Effector memory CD8-positive, alpha-beta T cell (primary cell): ENCODE measurements around the gene PPM1L.

Source experiments
- ATAC-seq: fragments of 150-1000 bp; cut with Tn5 transposase; replicated peaks from 2 replicates; pipeline ENCODE4 v1.10.0; 2021; ENCODE audit warnings: mild to moderate bottlenecking, moderate library complexity
- DNase-seq, 3 experiments: peaks; one replicate each; pipeline ENCODE4 v3.0.0; 2021
- H3K27ac Mint-ChIP-seq, 2 donors: one replicate each; pipeline ENCODE4 v1.8.0; 2022; ENCODE audit warnings: mild to moderate bottlenecking in 2 of 2, mixed read lengths in 2 of 2, moderate library complexity in 2 of 2
- H3K27me3 Mint-ChIP-seq, 2 donors: one replicate each; pipeline ENCODE4 v1.8.0; 2022; ENCODE audit warnings: mixed read lengths in 2 of 2
- H3K36me3 Mint-ChIP-seq: one replicate; pipeline ENCODE4 v1.8.0; 2022; ENCODE audit warnings: mild to moderate bottlenecking, moderate library complexity, mixed read lengths; ENCODE audit not compliant: insufficient read depth
- H3K4me1 Mint-ChIP-seq, 2 donors: one replicate each; pipeline ENCODE4 v1.8.0; 2022; ENCODE audit warnings: low read depth in 2 of 2, mixed read lengths in 2 of 2
- H3K4me3 Mint-ChIP-seq, 2 donors: one replicate each; pipeline ENCODE4 v1.8.0; 2022; ENCODE audit warnings: mild to moderate bottlenecking in 2 of 2, mixed read lengths in 2 of 2, moderate library complexity in 2 of 2
- H3K9me3 Mint-ChIP-seq, 2 donors: one replicate each; pipeline ENCODE4 v1.8.0; 2022; ENCODE audit warnings: mixed read lengths in 2 of 2

PPM1L gene

GRCh38 chr3:160857476-160858119 is 101.6 kb downstream of the PPM1L start:
- H3K4me1 Mint-ChIP-seq: peaks cover 0 to 2% of the 10 kb centered on the region in 2 donors
- no peak overlapping the region for H3K27ac Mint-ChIP-seq
- no peak overlapping the region for H3K4me3 Mint-ChIP-seq
- ATAC-seq (no peak), DNase-seq (no peak)
- H3K27me3 Mint-ChIP-seq: no peaks in the 10 kb centered on the region
- H3K9me3 Mint-ChIP-seq: peaks cover 1 to 7% of the 10 kb centered on the region in 2 donors
- H3K36me3 Mint-ChIP-seq: no peaks in the 10 kb centered on the region

GRCh38 chr3:160860346-160860745 is 104.3 kb downstream of the PPM1L start:
- H3K27me3 Mint-ChIP-seq: no peaks in the 10 kb centered on the region
- no peak overlapping the region for H3K27ac Mint-ChIP-seq
- ATAC-seq: no peak
- H3K9me3 Mint-ChIP-seq: no peaks in the 10 kb centered on the region
- H3K4me3 Mint-ChIP-seq: no peak overlapping the region
- no peaks in the 10 kb centered on the region for H3K36me3 Mint-ChIP-seq
- no peak for DNase-seq
- H3K4me1 Mint-ChIP-seq: peaks cover 0 to 2% of the 10 kb centered on the region in 2 donors

- Mint-ChIP-seq H3K9me3 (no peaks in the 10 kb centered on the region), H3K36me3 (peaks cover 3% of the 10 kb centered on the region), H3K4me3 (no peak overlapping the region), H3K4me1 (peaks cover 0 to 2% of the 10 kb centered on the region in 2 donors), H3K27me3 (peaks cover 0 to 10% of the 10 kb centered on the region in 2 donors), H3K27ac (no peak overlapping the region)
- DNase-seq: no peak
- ATAC-seq: no peak
Observed at GRCh38 chr3:160869825-160870224, 113.8 kb downstream of the PPM1L start.

- H3K27ac Mint-ChIP-seq: no peak overlapping the region
- peaks cover 3% of the 10 kb centered on the region for H3K36me3 Mint-ChIP-seq
- peaks cover 0 to 10% of the 10 kb centered on the region in 2 donors for H3K27me3 Mint-ChIP-seq
- H3K4me3 Mint-ChIP-seq: no peak overlapping the region
- H3K4me1 Mint-ChIP-seq: peaks cover 0 to 2% of the 10 kb centered on the region in 2 donors
- no peak for ATAC-seq
- no peak for DNase-seq
- no peaks in the 10 kb centered on the region for H3K9me3 Mint-ChIP-seq
Observed at GRCh38 chr3:160870327-160870726, 114.3 kb downstream of the PPM1L start.

- Mint-ChIP-seq H3K9me3 (no peaks in the 10 kb centered on the region), H3K36me3 (peaks cover 3% of the 10 kb centered on the region), H3K4me1 (peaks cover 0 to 2% of the 10 kb centered on the region in 2 donors), H3K27me3 (peaks cover 0 to 4% of the 10 kb centered on the region in 2 donors), H3K27ac (no peak overlapping the region), H3K4me3 (no peak overlapping the region)
- DNase-seq (no peak), ATAC-seq (no peak)
Observed at GRCh38 chr3:160874736-160875135, 118.7 kb downstream of the PPM1L start.

- no peak for ATAC-seq
- peaks cover 3% of the 10 kb centered on the region for H3K36me3 Mint-ChIP-seq
- DNase-seq: no peak
Observed at GRCh38 chr3:160876643-160877042, 120.6 kb downstream of the PPM1L start.

GRCh38 chr3:160879859-160880258 is 123.8 kb downstream of the PPM1L start:
- Mint-ChIP-seq H3K9me3 (no peaks in the 10 kb centered on the region), H3K36me3 (no peaks in the 10 kb centered on the region), H3K4me3 (no peak overlapping the region), H3K27me3 (peaks cover 0 to 6% of the 10 kb centered on the region in 2 donors), H3K4me1 (peaks cover 0 to 3% of the 10 kb centered on the region in 2 donors), H3K27ac (no peak overlapping the region)
- no peak for ATAC-seq
- DNase-seq: no peak

More at GRCh38 chr3:160876643-160877042, 120.6 kb downstream of the PPM1L start:
- no peaks in the 10 kb centered on the region for H3K9me3 Mint-ChIP-seq
- H3K27me3 Mint-ChIP-seq: peaks cover 0 to 6% of the 10 kb centered on the region in 2 donors
- no peaks in the 10 kb centered on the region for H3K4me1 Mint-ChIP-seq
- H3K27ac Mint-ChIP-seq: no peak overlapping the region
- H3K4me3 Mint-ChIP-seq: no peak overlapping the region

- DNase-seq: no peak
- H3K27ac Mint-ChIP-seq: no peak overlapping the region
- H3K27me3 Mint-ChIP-seq: peaks cover 0 to 6% of the 10 kb centered on the region in 2 donors
- no peak overlapping the region for H3K4me3 Mint-ChIP-seq
- ATAC-seq: no peak
- H3K36me3 Mint-ChIP-seq: peaks cover 2% of the 10 kb centered on the region
- H3K4me1 Mint-ChIP-seq: peaks cover 0 to 3% of the 10 kb centered on the region in 2 donors
- peaks cover 7 to 16% of the 10 kb centered on the region in 2 donors for H3K9me3 Mint-ChIP-seq
Observed at GRCh38 chr3:160883373-160883772, 127.3 kb downstream of the PPM1L start.

- Mint-ChIP-seq H3K27me3 (no peaks in the 10 kb centered on the region), H3K36me3 (peaks cover 2% of the 10 kb centered on the region), H3K9me3 (peaks cover 13 to 25% of the 10 kb centered on the region in 2 donors), H3K4me3 (no peak overlapping the region), H3K4me1 (peaks cover 0 to 3% of the 10 kb centered on the region in 2 donors), H3K27ac (no peak overlapping the region)
- ATAC-seq (no peak), DNase-seq (no peak)
Observed at GRCh38 chr3:160885791-160886286, 129.8 kb downstream of the PPM1L start.

GRCh38 chr3:160886421-160886820 is 130.4 kb downstream of the PPM1L start:
- Mint-ChIP-seq H3K4me3 (no peak overlapping the region), H3K9me3 (peaks cover 13 to 25% of the 10 kb centered on the region in 2 donors), H3K27me3 (no peaks in the 10 kb centered on the region), H3K4me1 (peaks cover 0 to 3% of the 10 kb centered on the region in 2 donors), H3K27ac (no peak overlapping the region), H3K36me3 (peaks cover 2% of the 10 kb centered on the region)
- DNase-seq (no peak), ATAC-seq (no peak)

- no peak for ATAC-seq
- no peak overlapping the region for H3K27ac Mint-ChIP-seq
- no peaks in the 10 kb centered on the region for H3K27me3 Mint-ChIP-seq
Observed at GRCh38 chr3:160893207-160893606, 137.2 kb downstream of the PPM1L start.

GRCh38 chr3:160904691-160905090 is 148.7 kb downstream of the PPM1L start:
- H3K9me3 Mint-ChIP-seq: no peaks in the 10 kb centered on the region
- DNase-seq (no peak), ATAC-seq (no peak)
- H3K4me3 Mint-ChIP-seq: no peak overlapping the region
- peaks cover 0 to 11% of the 10 kb centered on the region in 2 donors for H3K27me3 Mint-ChIP-seq
- H3K4me1 Mint-ChIP-seq: no peaks in the 10 kb centered on the region
- H3K36me3 Mint-ChIP-seq: no peaks in the 10 kb centered on the region
- no peak overlapping the region for H3K27ac Mint-ChIP-seq

More at GRCh38 chr3:160893207-160893606, 137.2 kb downstream of the PPM1L start:
- Mint-ChIP-seq H3K4me1 (no peaks in the 10 kb centered on the region), H3K36me3 (no peaks in the 10 kb centered on the region), H3K9me3 (peaks cover 6 to 11% of the 10 kb centered on the region in 2 donors), H3K4me3 (no peak overlapping the region)
- DNase-seq: no peak

GRCh38 chr3:160906646-160907045 is 150.6 kb downstream of the PPM1L start:
- Mint-ChIP-seq H3K27me3 (peaks cover 0 to 9% of the 10 kb centered on the region in 2 donors), H3K27ac (no peak overlapping the region), H3K4me3 (no peak overlapping the region), H3K4me1 (no peaks in the 10 kb centered on the region), H3K36me3 (no peaks in the 10 kb centered on the region), H3K9me3 (no peaks in the 10 kb centered on the region)
- no peak for ATAC-seq
- DNase-seq: no peak

- no peaks in the 10 kb centered on the region for H3K36me3 Mint-ChIP-seq
- no peak overlapping the region for H3K4me3 Mint-ChIP-seq
- no peaks in the 10 kb centered on the region for H3K4me1 Mint-ChIP-seq
- no peak for ATAC-seq
- DNase-seq: no peak
- H3K27me3 Mint-ChIP-seq: peaks cover 0 to 11% of the 10 kb centered on the region in 2 donors
- H3K27ac Mint-ChIP-seq: no peak overlapping the region
- no peaks in the 10 kb centered on the region for H3K9me3 Mint-ChIP-seq
Observed at GRCh38 chr3:160909917-160910316, 153.9 kb downstream of the PPM1L start.
